K562 (cell line): ENCODE measurements around the gene GNAZ. TPM values are rescaled to one million over a fixed set of nuclear protein-coding genes. Genes with fewer than 3 reads are reported as not detected.
A peak's percentile ranks its signal among the peaks of the same experiment; 100 is the strongest.

Experiments
- ATAC-seq: fragments of 200-7000 bp; cut with Tn5 transposase; 3 replicates; pipeline ENCODE4 v1.9.1; 2020; ENCODE audit warnings: moderate library complexity
- BruUV-seq: library from RNA; stranded (reverse); fragments of 400-500 nt; replicated peaks from 2 replicates; lab custom pipeline; 2021; lab: Mats Ljungman, UMichigan
- CTCF ChIA-PET: fragments of 300-600 bp; formaldehyde crosslinking; extraction: SDS; loops from one replicate; lab custom pipeline; 2021; ENCODE audit warnings: low intra/inter-chr PET ratio; lab: Yijun Ruan, JAX
- POLR2A ChIA-PET: fragments of 300-600, 350-650 bp; sonication (Branson Sonifier 250); formaldehyde crosslinking; extraction: SDS; loops from one replicate; lab custom pipeline; 2021; ENCODE audit warnings: antibody characterized with exemption, inconsistent platforms; lab: Yijun Ruan, JAX
- DNase-seq, 4 experiments: peaks; one replicate each; pipeline versions ENCODE4 v3.0.0 to v3.0.0-alpha.2; 2011 to 2018; ENCODE audit warnings: low spot score in 3 of 4, mixed read lengths in 3 of 4; ENCODE audit errors: extremely low read depth in 1 of 4
- FAIRE-seq: peaks from 2 replicates; lab custom pipeline; 2011; peaks lifted over from hg19 to GRCh38; lab: Jason Lieb, UNC
- H2AFZ ChIP-seq: 2 replicates; pipeline ENCODE4 v1.6.0; 2011; ENCODE audit warnings: low read depth, low read length, control low read depth, inconsistent platforms
- H3K27ac ChIP-seq: fragments of 200-600 bp; 3 replicates; pipeline ENCODE4 v1.8.0; 2011; ENCODE audit warnings: low read depth, mild to moderate bottlenecking, control low read depth, inconsistent platforms, low read length, moderate library complexity, mixed read lengths; ENCODE audit errors: extremely low read depth
- H3K27me3 ChIP-seq, 2 experiments: fragments of 300-600 bp in 1 of 2; 2 replicates in 1 of 2; 3 replicates in 1 of 2; pipeline versions ENCODE4 v1.6.0 to v1.8.0; 2011; ENCODE audit warnings: inconsistent platforms in 2 of 2, low read length in 2 of 2, mild to moderate bottlenecking in 1 of 2, mixed read lengths in 1 of 2, moderate library complexity in 1 of 2; ENCODE audit not compliant: control insufficient read depth in 2 of 2, insufficient read depth in 2 of 2
- H3K36me3 ChIP-seq: fragments of 300-600 bp; 3 replicates; pipeline ENCODE4 v1.8.0; 2011; ENCODE audit warnings: mild to moderate bottlenecking, low read length, inconsistent platforms; ENCODE audit not compliant: control insufficient read depth, insufficient read depth
- H3K4me1 ChIP-seq, 2 experiments: fragments of 200-600 bp in 1 of 2; replicated peaks in 1 of 2; 2 replicates in 1 of 2; 3 replicates in 1 of 2; pipeline versions ENCODE4 v1.5.1 to v1.8.0; 2011; ENCODE audit warnings: inconsistent platforms in 2 of 2, low read length in 2 of 2, mild to moderate bottlenecking in 1 of 2, mixed read lengths in 1 of 2, moderate library complexity in 1 of 2; ENCODE audit not compliant: control insufficient read depth in 2 of 2, insufficient read depth in 2 of 2
- H3K4me2 ChIP-seq: 2 replicates; pipeline ENCODE4 v1.6.1; 2011; ENCODE audit warnings: low read length, control low read depth, inconsistent platforms, mixed read lengths; ENCODE audit not compliant: insufficient read depth
- H3K4me3 ChIP-seq: fragments of 200-600 bp; sonication (generic), shearing (Covaris generic); 2 replicates; pipeline ENCODE4 v1.5.1; 2016; ENCODE audit warnings: control low read depth, inconsistent platforms
- H3K79me2 ChIP-seq: fragments of 200-600 bp; 3 replicates; pipeline ENCODE4 v1.8.0; 2011; ENCODE audit warnings: low read length, inconsistent platforms; ENCODE audit not compliant: control insufficient read depth, insufficient read depth
- H3K9ac ChIP-seq, 2 experiments: 2 replicates each; pipeline versions ENCODE4 v1.6.0 to v1.6.1; 2011; ENCODE audit warnings: low read depth in 2 of 2, low read length in 2 of 2, control low read depth in 1 of 2, inconsistent platforms in 1 of 2, mild to moderate bottlenecking in 1 of 2, mixed read lengths in 1 of 2; ENCODE audit not compliant: insufficient read depth in 1 of 2
- H3K9me1 ChIP-seq: one replicate; pipeline ENCODE4 v1.6.0; 2011; ENCODE audit warnings: inconsistent platforms, mild to moderate bottlenecking, low read length, moderate library complexity; ENCODE audit not compliant: control insufficient read depth, insufficient read depth
- H3K9me3 ChIP-seq: replicated peaks from 2 replicates; pipeline ENCODE4 v1.5.1; 2011; ENCODE audit warnings: low read depth, low read length, inconsistent platforms; ENCODE audit not compliant: control insufficient read depth, insufficient read depth
- H4K20me1 ChIP-seq: replicated peaks from 2 replicates; pipeline ENCODE4 v1.6.1; 2011; ENCODE audit warnings: low read length, inconsistent platforms, mixed read lengths; ENCODE audit not compliant: control insufficient read depth, insufficient read depth
- EP300 ChIP-seq: IDR thresholded peaks from 2 replicates; pipeline ENCODE4 v1.6.1; 2012; ENCODE audit warnings: low read length, improper control_type of control experiment
- GTF2A2 ChIP-seq: IDR thresholded peaks from 2 replicates; pipeline ENCODE4 v1.6.1; 2016; ENCODE audit warnings: mild to moderate bottlenecking, missing genetic modification characterization, missing compliant biosample characterization
- HNRNPH1 ChIP-seq: fragments of 200-400 bp; formaldehyde crosslinking; optimal IDR thresholded peaks from 2 replicates; pipeline ENCODE3; 2017; ENCODE audit warnings: low read depth, mild to moderate bottlenecking, low read length, moderate library complexity
- KDM2B ChIP-seq: fragments of 250-450 bp; sonication (Bioruptor Pico); IDR thresholded peaks from 2 replicates; pipeline ENCODE4 v1.8.0; 2021; ENCODE audit warnings: mild to moderate bottlenecking, moderate library complexity
- NEUROD1 ChIP-seq: fragments of 150-350 bp; IDR thresholded peaks from 2 replicates; pipeline ENCODE4 v1.6.1; 2014; ENCODE audit warnings: borderline replicate concordance, low read length, low read depth; ENCODE audit not compliant: partially characterized antibody
- NR3C1 ChIP-seq: sonication (generic); formaldehyde crosslinking; IDR thresholded peaks from 2 replicates; pipeline ENCODE4 v1.8.1; 2022; ENCODE audit warnings: missing genetic modification reagents
- PRMT5 ChIP-seq: sonication (generic); formaldehyde crosslinking; IDR thresholded peaks from 2 replicates; pipeline ENCODE4 v1.5.0; 2020; ENCODE audit warnings: missing genetic modification reagents
- SAFB2 ChIP-seq: fragments of 200-400 bp; formaldehyde crosslinking; IDR thresholded peaks from 2 replicates; pipeline ENCODE4 v1.6.1; 2018; ENCODE audit warnings: borderline replicate concordance, low read length, low read depth, moderate library complexity; ENCODE audit not compliant: severe bottlenecking
- SREBF1 ChIP-seq: fragments of 150-350 bp; IDR thresholded peaks from 2 replicates; pipeline ENCODE4 v1.6.1; 2014; ENCODE audit warnings: antibody characterized with exemption, low read depth, low read length, borderline replicate concordance
- TEAD4 ChIP-seq, 2 experiments: sonication (generic) in 1 of 2; formaldehyde crosslinking in 1 of 2; IDR thresholded peaks; 2 replicates each; pipeline versions ENCODE4 v1.6.1 to v1.8.0; 2012 to 2022; ENCODE audit warnings: borderline replicate concordance in 1 of 2, inconsistent platforms in 1 of 2, low read length in 1 of 2, mild to moderate bottlenecking in 1 of 2, missing genetic modification reagents in 1 of 2
- TGIF2 ChIP-seq: sonication (generic); formaldehyde crosslinking; IDR thresholded peaks from 2 replicates; pipeline ENCODE4 v1.8.1; 2022; ENCODE audit warnings: mild to moderate bottlenecking, missing genetic modification reagents, moderate library complexity
- ZBTB7A ChIP-seq: IDR thresholded peaks from 2 replicates; pipeline ENCODE4 v1.6.1; 2011; ENCODE audit warnings: low read depth, mild to moderate bottlenecking, low read length, moderate library complexity, borderline replicate concordance; ENCODE audit not compliant: control insufficient read depth
- ZNF124 ChIP-seq: sonication (generic); formaldehyde crosslinking; IDR thresholded peaks from 2 replicates; pipeline ENCODE4 v1.8.1; 2022; ENCODE audit warnings: missing genetic modification reagents
- WGBS: fragments of 100-300 bp; shearing (Covaris generic); methylation state at CpG from one replicate; pipeline ENCODE4 v1.1.6; 2016; ENCODE audit warnings: low coverage, mixed read lengths; ENCODE audit not compliant: insufficient coverage; ENCODE audit errors: missing lambda C conversion rate; 5-methylcytosine and 5-hydroxymethylcytosine counted together
- in situ Hi-C: fragments of 300-500 bp; cut with MboI; formaldehyde crosslinking; loops from 4 replicates; pipeline ENCODE4 v1.15.0; 2018; ENCODE audit warnings: inconsistent platforms, mixed read lengths
- intact Hi-C: fragments of 100-400 bp; cut with micrococcal nuclease; formaldehyde crosslinking; loops from 2 replicates; pipeline ENCODE4 v1.14.2; 2022
- polyA plus RNA-seq, 8 experiments: library from polyadenylated mRNA; depleted of rRNA in 4 of 8; stranded (reverse) in 5 of 8; unstranded in 3 of 8; fragments of >200 nt; fragmentation: Nextera tagmentation in 2 of 8; fragmentation: Illumina TruSeq in 1 of 8; extraction: Ambion mirVana in 2 of 8; extraction: Trizol in 1 of 8; gene quantifications; 2 replicates each; pipeline versions ENCODE4 v1.2.1 to v1.2.3, GENCODE V29; 2011 to 2014; ENCODE audit warnings: inconsistent platforms in 1 of 8, missing spikeins in 1 of 8
- total RNA-seq, 7 experiments: library from RNA; depleted of rRNA in 6 of 7; stranded (reverse); fragments of >200 nt in 6 of 7; fragmentation: Illumina TruSeq in 2 of 7; extraction: Trizol in 2 of 7; gene quantifications; 2 replicates each; pipeline versions ENCODE4 v1.2.1 to v1.2.3, GENCODE V29; 2011 to 2021; ENCODE audit warnings: low replicate concordance in 1 of 7
- TF ChIP-seq, protein P1 (sequence below): fragments of 150-350 bp; conservative IDR thresholded peaks from 2 replicates; pipeline ENCODE4 v1.6.1; 2014; ENCODE audit warnings: low read length
- TF ChIP-seq, protein P2 (sequence below): IDR thresholded peaks from 2 replicates; pipeline ENCODE4 v1.6.1; 2012; ENCODE audit warnings: low read depth, low read length, improper control_type of control experiment, borderline replicate concordance

The GNAZ gene
- total and polyA plus RNA-seq, 9 of the 15 experiments (the other 6 are each of a cell fraction or from before 2014, with no cell fraction given) = 0.04 to 0.22 (median 0.13) TPM; not detected in 3

DNA sequence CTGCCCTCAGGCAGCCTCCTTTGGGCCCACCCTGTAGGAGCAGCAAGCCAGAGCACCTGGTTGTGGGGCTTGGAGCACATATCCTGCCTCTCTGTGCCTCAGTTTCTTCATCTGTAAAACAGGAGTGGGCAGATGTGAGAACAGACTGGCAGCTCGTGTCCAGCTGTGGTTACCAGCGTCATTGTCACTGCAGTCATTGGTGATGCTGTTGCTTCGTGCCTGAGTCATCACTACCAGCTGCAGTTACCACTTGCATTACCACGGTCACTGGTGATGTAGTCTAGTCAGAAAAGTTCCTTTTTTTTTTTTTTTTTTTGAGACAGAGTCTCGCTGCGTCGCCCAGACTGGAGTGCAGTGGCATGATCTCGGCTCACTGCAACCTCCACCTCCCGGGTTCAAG lies 51.1 kb downstream of the GNAZ start (continued):
- TF ChIP-seq KDM2B (CRISPR knock-in tag) (0 out of 2 replicates have a peak, but pooled peaks have one; percentile 53), SAFB2 (no peak), NR3C1 (CRISPR knock-in tag) (no peak), GTF2A2 (tag) (peak; percentile 9; the same call in 1 of the 2 replicates), ZNF124 (CRISPR knock-in tag) (no peak), NEUROD1 (peak; percentile 19), HNRNPH1 (no peak)

DNA sequence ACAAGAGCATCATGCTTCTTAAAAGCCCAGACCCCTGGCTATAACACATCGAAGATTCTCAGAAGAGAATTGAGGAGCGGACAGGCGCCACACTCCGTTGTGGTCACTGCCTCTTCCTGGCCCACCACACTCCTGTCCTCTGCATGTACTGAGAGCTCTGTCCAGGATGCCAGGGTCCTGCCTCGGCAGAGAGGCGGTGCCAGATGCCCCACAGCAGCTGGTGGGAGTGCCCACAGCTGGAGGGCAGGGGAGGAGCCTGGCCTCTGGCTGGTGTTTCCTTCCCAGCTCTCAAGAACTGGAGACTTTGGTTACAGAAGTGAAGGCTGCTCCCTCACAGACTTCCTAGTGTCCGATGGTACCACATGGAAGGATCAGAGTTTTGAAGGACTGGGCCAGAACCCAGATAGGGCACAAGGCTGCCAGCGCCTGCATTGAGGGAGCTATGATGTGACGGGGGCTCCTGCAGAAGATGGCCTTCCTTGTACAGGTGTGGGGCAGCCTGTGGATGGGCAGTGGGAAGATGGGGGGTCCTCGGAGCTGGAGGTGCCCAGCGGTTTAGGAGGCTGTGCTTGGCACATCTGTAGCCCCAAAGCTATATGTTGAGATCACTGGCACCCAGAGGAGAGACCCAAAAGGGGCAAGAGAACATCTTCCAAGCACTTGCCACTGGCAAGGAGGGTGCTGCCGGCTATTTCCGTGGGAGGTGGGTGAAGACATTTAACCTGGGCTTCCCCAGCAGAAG lies 52.1 kb downstream of the GNAZ start:
- FAIRE-seq = no peak
- CTCF ChIA-PET = interaction anchor here (0.8 to 12.0 kb wide), 2 partner anchors 163 to 167 kb away, joined by 3 to 549 read pairs; no protein-coding TSS in a partner anchor
- 1% methylated on average over 13 of the region's 13 CpGs for WGBS
- ATAC-seq = no peak
- peak in 3 of 4 experiments; percentile 54 to 61 (median 58) for DNase-seq
- peaks cover 76% of the 10 kb centered on the region for H4K20me1 ChIP-seq
- no peak overlapping the region for H3K27ac ChIP-seq
- no peak overlapping the region for H3K4me2 ChIP-seq
- no peaks in the 10 kb centered on the region for H3K36me3 ChIP-seq
- in situ Hi-C loops = no loop called here
- no peaks in the 10 kb centered on the region for H3K9me3 ChIP-seq
- no peak overlapping the region for H3K4me3 ChIP-seq
- no peaks in the 10 kb centered on the region for H3K79me2 ChIP-seq
- 0 out of 4 replicates have a peak overlapping the region, but pooled peaks of 1 of the 2 experiments have one; percentile 7 for H3K9ac ChIP-seq
- H2AFZ ChIP-seq = no peak overlapping the region
- H3K4me1 ChIP-seq = peaks cover 9 to 23% of the 10 kb centered on the region in 2 experiments; a peak in 4 of 5 replicates
- intact Hi-C loops = loop anchor here (5.0 to 10.0 kb wide), 2 partner anchors 400 to 658 kb away; no protein-coding TSS in a partner anchor
- peaks cover 50 to 95% of the 10 kb centered on the region in 2 experiments for H3K27me3 ChIP-seq
- H3K9me1 ChIP-seq = peaks cover 26% of the 10 kb centered on the region
- POLR2A ChIA-PET = interaction anchor here (0.6 to 19.0 kb wide), 19 partner anchors 9 to 908 kb away, joined by 3 to 414 read pairs (median 4); partner anchors contain the start of gene RAB36
- BruUV-seq = no TSS peak
- TF ChIP-seq TEAD4 (IDR thresholded peaks at IDR 0.05; ENCODE audit: low read length) = 0 out of 2 replicates have a peak, but pooled peaks have one; percentile 7
- TF ChIP-seq TEAD4 (CRISPR knock-in tag; IDR thresholded peaks at IDR 0.05; ENCODE audit: borderline replicate concordance) = no peak
- TF ChIP-seq ZBTB7A = no peak
- TF ChIP-seq SREBF1 = peak; percentile 34; the same call in 1 of the 2 replicates
- no peak for TF ChIP-seq TGIF2 (CRISPR knock-in tag)
- TF ChIP-seq, protein P1, sequence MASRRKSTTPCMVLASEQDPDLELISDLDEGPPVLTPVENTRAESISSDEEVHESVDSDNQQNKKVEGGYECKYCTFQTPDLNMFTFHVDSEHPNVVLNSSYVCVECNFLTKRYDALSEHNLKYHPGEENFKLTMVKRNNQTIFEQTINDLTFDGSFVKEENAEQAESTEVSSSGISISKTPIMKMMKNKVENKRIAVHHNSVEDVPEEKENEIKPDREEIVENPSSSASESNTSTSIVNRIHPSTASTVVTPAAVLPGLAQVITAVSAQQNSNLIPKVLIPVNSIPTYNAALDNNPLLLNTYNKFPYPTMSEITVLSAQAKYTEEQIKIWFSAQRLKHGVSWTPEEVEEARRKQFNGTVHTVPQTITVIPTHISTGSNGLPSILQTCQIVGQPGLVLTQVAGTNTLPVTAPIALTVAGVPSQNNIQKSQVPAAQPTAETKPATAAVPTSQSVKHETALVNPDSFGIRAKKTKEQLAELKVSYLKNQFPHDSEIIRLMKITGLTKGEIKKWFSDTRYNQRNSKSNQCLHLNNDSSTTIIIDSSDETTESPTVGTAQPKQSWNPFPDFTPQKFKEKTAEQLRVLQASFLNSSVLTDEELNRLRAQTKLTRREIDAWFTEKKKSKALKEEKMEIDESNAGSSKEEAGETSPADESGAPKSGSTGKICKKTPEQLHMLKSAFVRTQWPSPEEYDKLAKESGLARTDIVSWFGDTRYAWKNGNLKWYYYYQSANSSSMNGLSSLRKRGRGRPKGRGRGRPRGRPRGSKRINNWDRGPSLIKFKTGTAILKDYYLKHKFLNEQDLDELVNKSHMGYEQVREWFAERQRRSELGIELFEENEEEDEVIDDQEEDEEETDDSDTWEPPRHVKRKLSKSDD = 0 out of 2 replicates have a peak, but pooled peaks have one; percentile 49
- TF ChIP-seq, protein P2, sequence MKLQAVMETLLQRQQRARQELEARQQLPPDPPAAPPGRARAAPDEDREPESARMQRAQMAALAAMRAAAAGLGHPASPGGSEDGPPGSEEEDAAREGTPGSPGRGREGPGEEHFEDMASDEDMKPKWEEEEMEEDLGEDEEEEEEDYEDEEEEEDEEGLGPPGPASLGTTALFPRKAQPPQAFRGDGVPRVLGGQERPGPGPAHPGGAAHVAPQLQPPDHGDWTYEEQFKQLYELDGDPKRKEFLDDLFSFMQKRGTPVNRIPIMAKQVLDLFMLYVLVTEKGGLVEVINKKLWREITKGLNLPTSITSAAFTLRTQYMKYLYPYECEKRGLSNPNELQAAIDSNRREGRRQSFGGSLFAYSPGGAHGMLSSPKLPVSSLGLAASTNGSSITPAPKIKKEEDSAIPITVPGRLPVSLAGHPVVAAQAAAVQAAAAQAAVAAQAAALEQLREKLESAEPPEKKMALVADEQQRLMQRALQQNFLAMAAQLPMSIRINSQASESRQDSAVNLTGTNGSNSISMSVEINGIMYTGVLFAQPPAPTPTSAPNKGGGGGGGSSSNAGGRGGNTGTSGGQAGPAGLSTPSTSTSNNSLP = no peak
- TF ChIP-seq EP300 = no peak
- no peak for TF ChIP-seq PRMT5 (CRISPR knock-in tag)
